Neural progenitor cell (in vitro differentiated cells): Measurements from ENCODE around the gene PILRA. TPM values are rescaled to one million over a fixed set of nuclear protein-coding genes. Genes with fewer than 3 reads are reported as not detected.

Experiments used
- DNase-seq: peaks from one replicate; pipeline ENCODE4 v3.0.0-alpha.2; 2016; ENCODE audit warnings: low spot score
- H2AFZ ChIP-seq: fragments of 200-600 bp; sonication (generic); replicated peaks from 2 replicates; pipeline ENCODE4 v1.6.1; 2016; ENCODE audit warnings: antibody characterized with exemption
- H3F3A ChIP-seq: fragments of 200-600 bp; sonication (generic); 2 replicates; pipeline ENCODE4 v1.6.1; 2016; ENCODE audit warnings: antibody characterized with exemption, low read depth
- H3K27ac ChIP-seq: fragments of 200-600 bp; sonication (generic); 2 replicates; pipeline ENCODE4 v1.5.1; 2016; ENCODE audit warnings: mild to moderate bottlenecking
- H3K27me3 ChIP-seq: fragments of 200-600 bp; sonication (generic); 2 replicates; pipeline ENCODE4 v1.6.1; 2016; ENCODE audit warnings: mild to moderate bottlenecking, moderate library complexity
- H3K36me3 ChIP-seq: fragments of 200-600 bp; sonication (generic); 2 replicates; pipeline ENCODE4 v1.5.1; 2016
- H3K4me1 ChIP-seq: fragments of 200-600 bp; sonication (generic); 2 replicates; pipeline ENCODE4 v1.6.1; 2016; ENCODE audit warnings: mixed run types
- H3K4me2 ChIP-seq: fragments of 200-600 bp; sonication (generic); 2 replicates; pipeline ENCODE4 v1.6.1; 2016
- H3K4me3 ChIP-seq: fragments of 200-600 bp; sonication (generic); 2 replicates; pipeline ENCODE4 v1.5.1; 2016
- H3K79me2 ChIP-seq: fragments of 200-600 bp; sonication (generic); 2 replicates; pipeline ENCODE4 v1.6.1; 2016; ENCODE audit warnings: low read depth
- H3K9ac ChIP-seq: fragments of 200-600 bp; sonication (generic); 2 replicates; pipeline ENCODE4 v1.6.1; 2016
- H3K9me3 ChIP-seq: fragments of 200-600 bp; sonication (generic); 2 replicates; pipeline ENCODE4 v1.5.1; 2016; ENCODE audit warnings: low read depth
- H4K20me1 ChIP-seq: fragments of 200-600 bp; sonication (generic); 2 replicates; pipeline ENCODE4 v1.6.1; 2016; ENCODE audit warnings: low read depth
- H3K27ac Mint-ChIP-seq: 3 replicates; pipeline ENCODE4 v1.8.0; 2021; ENCODE audit warnings: mixed read lengths
- H3K27me3 Mint-ChIP-seq: 2 replicates; pipeline ENCODE4 v1.8.0; 2022; ENCODE audit warnings: low read depth, mild to moderate bottlenecking, inconsistent platforms, moderate library complexity, mixed read lengths; ENCODE audit not compliant: insufficient read depth
- H3K36me3 Mint-ChIP-seq: 3 replicates; pipeline ENCODE4 v1.8.0; 2021; ENCODE audit warnings: mixed read lengths
- H3K4me1 Mint-ChIP-seq: 3 replicates; pipeline ENCODE4 v1.8.0; 2021; ENCODE audit warnings: mixed read lengths
- H3K4me3 Mint-ChIP-seq: 3 replicates; pipeline ENCODE4 v1.8.0; 2021; ENCODE audit warnings: mild to moderate bottlenecking, moderate library complexity, mixed read lengths
- H3K9me3 Mint-ChIP-seq: 3 replicates; pipeline ENCODE4 v1.8.0; 2020; ENCODE audit warnings: mixed read lengths
- EZH2 ChIP-seq: fragments of 200-600 bp; sonication (generic); IDR thresholded peaks from 2 replicates; pipeline ENCODE4 v1.6.1; 2017; ENCODE audit warnings: antibody characterized with exemption, mild to moderate bottlenecking, moderate library complexity
- EZH2phosphoT487 ChIP-seq: fragments of 200-600 bp; sonication (generic); IDR thresholded peaks from 2 replicates; pipeline ENCODE4 v1.6.1; 2017; ENCODE audit warnings: antibody characterized with exemption
- total RNA-seq: library from RNA; depleted of rRNA; stranded (reverse); fragments of >200 nt; gene quantifications from 2 replicates; pipeline ENCODE4 v1.2.3, GENCODE V29; 2015; ENCODE audit warnings: low replicate concordance
- TF ChIP-seq, protein P1 (sequence below): fragments of 200-600 bp; sonication (generic); IDR thresholded peaks from 2 replicates; pipeline ENCODE4 v1.5.1; 2017; ENCODE audit warnings: antibody characterized with exemption, mild to moderate bottlenecking

Gene PILRA
- total RNA-seq, 1 donor from 2014 or later, result 6.7 TPM

DNA sequence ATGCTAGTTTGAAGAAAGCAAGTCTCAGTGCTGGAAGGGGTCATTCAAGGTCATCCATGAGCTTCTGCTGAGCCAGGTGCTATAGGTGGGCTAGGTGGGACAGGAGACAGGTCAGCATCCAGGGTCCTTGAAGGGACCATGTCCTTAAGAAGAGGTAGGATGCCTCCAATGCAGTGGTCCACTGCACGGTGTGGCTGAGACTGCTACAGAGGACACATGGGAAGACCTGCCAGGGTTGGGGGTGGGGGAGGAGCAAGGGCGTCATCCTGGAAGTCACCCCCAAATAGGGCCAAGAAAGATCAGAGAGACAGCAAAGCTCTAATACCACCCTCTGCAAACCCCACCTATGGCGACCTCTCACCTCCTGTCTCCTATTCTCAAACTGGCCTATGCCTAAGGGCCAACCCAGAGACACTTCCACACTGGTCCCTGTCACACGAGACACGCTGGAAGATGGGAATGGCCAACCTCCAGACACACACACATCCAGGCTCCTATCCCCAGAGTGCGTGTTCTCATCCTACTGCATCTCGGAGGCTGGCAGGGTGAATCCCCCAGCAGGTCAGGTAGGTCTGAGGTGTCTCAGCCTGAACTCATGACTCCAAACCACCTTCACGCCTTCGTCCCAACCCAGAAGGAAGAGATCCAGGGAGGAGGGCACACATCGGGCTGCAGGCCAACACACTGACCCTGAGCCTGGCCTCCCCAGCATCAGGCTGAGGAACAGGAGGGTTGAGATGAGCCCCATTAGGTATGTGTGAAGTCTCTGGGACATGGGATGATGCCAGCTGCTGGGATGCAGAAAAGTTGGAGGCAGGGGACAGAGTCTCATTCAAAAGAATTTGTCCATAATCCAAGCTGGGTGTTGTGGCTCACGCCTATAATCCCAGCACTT is 68.6 kb downstream of the PILRA start:
- Histone ChIP-seq H3K9ac (no peak overlapping the region), H3F3A (peaks cover 14% of the 10 kb centered on the region), H3K27me3 (no peaks in the 10 kb centered on the region), H3K36me3 (no peaks in the 10 kb centered on the region), H2AFZ (no peak overlapping the region), H3K27ac (no peak overlapping the region), H3K4me3 (no peak overlapping the region), H3K4me2 (no peak overlapping the region), H4K20me1 (no peaks in the 10 kb centered on the region), H3K4me1 (no peaks in the 10 kb centered on the region), H3K79me2 (no peaks in the 10 kb centered on the region), H3K9me3 (no peaks in the 10 kb centered on the region)
- no peak for DNase-seq
- no peak overlapping the region for H3K4me3 Mint-ChIP-seq
- peaks cover 2% of the 10 kb centered on the region for H3K27me3 Mint-ChIP-seq
- peak overlapping the region; percentile 91 for H3K27ac Mint-ChIP-seq
- TF ChIP-seq EZH2 (no peak), EZH2phosphoT487 (no peak)
- TF ChIP-seq, protein P1, sequence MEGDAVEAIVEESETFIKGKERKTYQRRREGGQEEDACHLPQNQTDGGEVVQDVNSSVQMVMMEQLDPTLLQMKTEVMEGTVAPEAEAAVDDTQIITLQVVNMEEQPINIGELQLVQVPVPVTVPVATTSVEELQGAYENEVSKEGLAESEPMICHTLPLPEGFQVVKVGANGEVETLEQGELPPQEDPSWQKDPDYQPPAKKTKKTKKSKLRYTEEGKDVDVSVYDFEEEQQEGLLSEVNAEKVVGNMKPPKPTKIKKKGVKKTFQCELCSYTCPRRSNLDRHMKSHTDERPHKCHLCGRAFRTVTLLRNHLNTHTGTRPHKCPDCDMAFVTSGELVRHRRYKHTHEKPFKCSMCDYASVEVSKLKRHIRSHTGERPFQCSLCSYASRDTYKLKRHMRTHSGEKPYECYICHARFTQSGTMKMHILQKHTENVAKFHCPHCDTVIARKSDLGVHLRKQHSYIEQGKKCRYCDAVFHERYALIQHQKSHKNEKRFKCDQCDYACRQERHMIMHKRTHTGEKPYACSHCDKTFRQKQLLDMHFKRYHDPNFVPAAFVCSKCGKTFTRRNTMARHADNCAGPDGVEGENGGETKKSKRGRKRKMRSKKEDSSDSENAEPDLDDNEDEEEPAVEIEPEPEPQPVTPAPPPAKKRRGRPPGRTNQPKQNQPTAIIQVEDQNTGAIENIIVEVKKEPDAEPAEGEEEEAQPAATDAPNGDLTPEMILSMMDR, result no peak
- H3K9me3 Mint-ChIP-seq, result no peaks in the 10 kb centered on the region
- H3K36me3 Mint-ChIP-seq, result peaks cover 2% of the 10 kb centered on the region
- H3K4me1 Mint-ChIP-seq, result peaks cover 26% of the 10 kb centered on the region

DNA sequence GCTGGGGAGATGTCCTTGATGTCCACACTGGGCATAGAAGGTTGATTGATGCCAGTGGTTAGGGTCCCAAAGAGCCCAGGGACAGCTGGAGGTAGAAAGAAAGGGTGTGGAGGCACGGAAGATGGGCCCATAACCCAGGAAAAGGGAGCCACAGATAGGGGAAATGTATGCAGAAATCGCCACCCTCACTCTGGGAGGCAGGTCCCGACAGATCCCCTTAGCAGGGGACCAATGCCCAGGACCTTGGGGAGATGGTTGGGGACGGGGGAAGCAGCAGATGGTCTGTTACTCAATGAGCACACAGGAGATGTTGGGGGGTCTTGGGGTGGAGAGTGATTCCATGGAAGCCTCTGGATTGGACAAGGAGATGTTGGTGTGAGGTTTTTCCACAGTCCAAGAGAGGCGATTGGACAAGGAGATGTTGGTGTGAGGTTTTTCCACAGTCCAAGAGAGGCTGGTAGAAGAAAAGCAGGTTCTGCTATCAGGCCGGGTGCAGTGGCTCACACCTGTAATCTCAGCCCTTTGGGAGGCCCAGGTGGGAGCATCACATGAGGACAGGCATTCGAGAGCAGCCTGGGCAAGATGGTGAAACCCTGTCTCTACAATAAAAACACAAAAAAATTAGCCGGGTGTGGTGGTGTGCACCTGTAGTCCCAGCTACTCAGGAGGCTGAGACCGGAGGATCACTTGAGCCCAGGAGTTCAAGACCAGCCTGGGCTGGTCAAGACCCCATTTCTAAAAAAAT is 70.0 kb downstream of the PILRA start:
- H3K4me1 ChIP-seq, result no peaks in the 10 kb centered on the region
- H3K9me3 Mint-ChIP-seq, result no peaks in the 10 kb centered on the region

DNA sequence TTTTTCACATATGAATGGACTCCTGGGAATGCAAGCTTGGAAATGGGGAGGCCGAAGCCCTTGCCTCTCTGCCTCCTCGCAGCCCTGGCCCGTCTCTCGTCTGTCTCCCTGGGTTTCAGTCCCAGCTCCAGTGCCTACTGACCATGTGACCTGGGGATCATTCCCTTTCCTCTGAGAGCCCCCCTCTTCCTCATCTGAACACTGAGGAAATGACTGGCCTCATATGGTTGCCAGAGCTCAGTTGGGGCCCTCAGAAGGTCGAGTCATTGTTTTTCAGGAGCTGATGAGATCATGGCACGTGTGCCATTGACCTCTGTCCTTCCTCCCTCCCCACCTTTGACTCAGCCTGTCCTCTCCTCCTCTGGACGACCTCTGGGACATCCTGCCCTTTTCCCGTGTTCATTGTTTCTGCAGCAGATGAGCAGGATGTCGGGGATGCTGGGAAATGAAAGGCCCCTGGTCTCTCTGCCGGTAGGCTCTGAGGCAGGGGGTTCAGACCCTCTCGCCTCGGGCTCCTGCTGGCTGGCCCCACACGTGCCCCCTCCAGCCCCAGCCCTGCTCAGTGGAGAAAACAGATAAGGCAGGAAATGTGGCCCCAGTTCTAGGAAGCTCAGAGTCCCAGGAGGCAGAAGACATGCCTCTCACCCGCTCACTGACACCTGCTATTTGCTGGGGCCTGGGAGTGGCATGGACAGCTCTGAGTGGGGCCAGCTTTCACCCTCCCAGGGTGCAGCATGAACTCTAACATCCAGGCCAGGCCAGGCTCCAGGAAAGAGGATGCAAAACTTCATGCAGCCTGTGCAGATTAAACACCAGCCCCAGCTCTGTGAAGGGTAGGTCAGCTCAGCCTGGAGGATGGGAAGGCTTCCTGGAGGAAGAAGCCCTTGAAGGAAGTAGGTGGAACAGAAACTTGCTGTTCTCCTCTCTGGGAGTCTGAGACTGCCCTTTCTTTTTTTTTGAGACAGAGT is 71.3 kb downstream of the PILRA start:
- Mint-ChIP-seq H3K27me3 (peaks cover 2% of the 10 kb centered on the region), H3K4me3 (no peak overlapping the region), H3K27ac (peak overlapping the region; percentile 85), H3K36me3 (peaks cover 2% of the 10 kb centered on the region), H3K9me3 (no peaks in the 10 kb centered on the region), H3K4me1 (peaks cover 28% of the 10 kb centered on the region)
- Histone ChIP-seq H2AFZ (no peak overlapping the region), H3K79me2 (no peaks in the 10 kb centered on the region), H3K9ac (no peak overlapping the region), H3K27ac (no peak overlapping the region), H3K27me3 (no peaks in the 10 kb centered on the region), H4K20me1 (no peaks in the 10 kb centered on the region), H3K4me1 (no peaks in the 10 kb centered on the region), H3K36me3 (no peaks in the 10 kb centered on the region), H3K4me3 (no peak overlapping the region), H3K9me3 (no peaks in the 10 kb centered on the region), H3K4me2 (no peak overlapping the region), H3F3A (no peaks in the 10 kb centered on the region)
- no peak for TF ChIP-seq EZH2phosphoT487
- no peak for TF ChIP-seq EZH2
- TF ChIP-seq, protein P1, result no peak
- no peak for DNase-seq

More for the DNA sequence above, 70.0 kb downstream of the PILRA start:
- no peaks in the 10 kb centered on the region for H3K36me3 ChIP-seq
- Mint-ChIP-seq H3K4me1 (peaks cover 26% of the 10 kb centered on the region), H3K27me3 (peaks cover 2% of the 10 kb centered on the region), H3K4me3 (peak overlapping the region; percentile 13), H3K36me3 (peaks cover 2% of the 10 kb centered on the region), H3K27ac (peak overlapping the region; percentile 90)
- no peaks in the 10 kb centered on the region for H4K20me1 ChIP-seq
- no peaks in the 10 kb centered on the region for H3K79me2 ChIP-seq
- TF ChIP-seq EZH2 (no peak), EZH2phosphoT487 (no peak)
- TF ChIP-seq, protein P1, result no peak
- H3K9me3 ChIP-seq, result no peaks in the 10 kb centered on the region
- no peak overlapping the region for H2AFZ ChIP-seq
- no peak overlapping the region for H3K9ac ChIP-seq
- no peak overlapping the region for H3K4me2 ChIP-seq
- H3F3A ChIP-seq, result peaks cover under 1% of the 10 kb centered on the region
- H3K27ac ChIP-seq, result no peak overlapping the region
- DNase-seq, result no peak
- no peak overlapping the region for H3K4me3 ChIP-seq
- no peaks in the 10 kb centered on the region for H3K27me3 ChIP-seq
